Measurements from ENCODE around the gene SACM1L.
"Not testable (repeated sequence)": the region's sequence is repeated elsewhere in the genome, so short reads cannot be mapped to it uniquely, and the experiment has no call there.

The SACM1L gene

DNA sequence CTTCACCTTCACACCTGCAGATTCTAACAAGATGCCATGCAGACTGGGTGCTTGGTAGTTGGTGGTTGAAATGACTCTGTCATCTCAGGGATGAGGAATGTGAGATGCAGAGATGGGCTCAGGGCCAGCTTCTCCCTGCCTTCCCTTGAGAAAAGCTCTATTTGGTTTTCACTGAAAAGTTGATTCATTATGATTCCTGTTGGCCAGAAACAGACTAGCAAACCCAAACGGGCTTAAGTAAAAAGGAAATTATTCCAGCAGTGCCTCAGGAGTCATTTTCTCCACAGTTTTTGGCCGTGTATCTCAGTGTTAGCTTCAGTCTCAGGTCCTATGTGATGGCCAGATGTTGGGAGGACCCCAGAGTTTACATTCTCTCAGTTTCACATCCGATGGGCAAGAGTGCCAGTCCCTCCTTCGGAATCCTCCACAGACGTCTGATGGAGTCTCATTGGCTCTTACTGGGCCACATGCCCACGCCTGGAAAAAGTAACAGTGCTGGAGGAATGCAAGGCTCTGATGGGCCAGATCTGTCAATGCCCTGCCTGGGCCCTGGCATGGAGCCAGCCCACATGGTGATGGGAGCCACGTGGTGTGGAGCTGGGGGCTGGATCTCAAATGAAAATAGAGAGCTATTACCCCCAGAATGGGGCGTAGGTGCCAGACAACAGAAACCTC is 22.3 kb upstream of the SACM1L start:
- in situ Hi-C loops (cut with MboI; ENCODE audit: low sequenced_read_pairs): loop anchor here (10.0 kb wide), 2 partner anchors 142 to 632 kb away; no protein-coding TSS in a partner anchor

DNA sequence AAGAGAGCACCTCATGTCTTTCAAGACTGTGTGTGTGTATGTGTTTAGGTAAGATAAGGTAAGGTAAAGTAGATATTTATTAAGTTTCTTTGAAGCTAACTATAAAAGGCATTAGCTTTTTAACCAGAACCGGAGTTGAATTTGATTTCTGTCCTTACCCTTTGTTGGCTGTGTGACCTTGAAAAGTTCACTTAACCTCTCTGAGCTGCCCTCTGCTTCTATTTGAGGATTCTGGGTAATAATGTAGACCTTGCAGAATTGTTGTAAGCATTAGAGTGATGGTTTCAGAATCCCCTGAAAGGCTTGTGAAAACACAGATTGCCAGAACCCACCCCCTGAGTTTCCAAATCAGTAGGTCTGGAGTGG is 21.6 kb upstream of the SACM1L start:
- in situ Hi-C loops (cut with MboI; ENCODE audit: low sequenced_read_pairs): loop anchor here (10.0 kb wide), 2 partner anchors 143 to 633 kb away; no protein-coding TSS in a partner anchor

DNA sequence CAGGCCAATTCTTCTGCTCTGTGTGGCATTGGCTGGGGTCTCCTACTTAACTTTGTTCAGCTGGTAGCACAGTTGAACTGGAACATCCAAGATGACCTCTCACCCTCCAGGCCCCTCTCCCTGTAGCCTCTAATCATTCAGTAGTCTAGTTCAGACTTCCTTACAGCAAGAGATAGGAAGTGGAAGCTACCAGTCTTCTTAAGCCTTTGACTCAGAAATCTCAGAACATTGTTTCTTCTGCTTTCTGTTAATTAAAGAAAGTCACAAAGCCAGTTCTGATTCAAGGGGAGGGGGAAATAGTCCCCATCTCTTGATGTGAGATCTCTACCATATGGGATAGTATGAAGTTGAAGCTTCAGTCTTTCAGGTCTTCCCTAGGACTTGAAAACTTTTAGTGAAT is 18.8 kb upstream of the SACM1L start:
- in situ Hi-C loops (cut with MboI; ENCODE audit: low sequenced_read_pairs): no loop called here

DNA sequence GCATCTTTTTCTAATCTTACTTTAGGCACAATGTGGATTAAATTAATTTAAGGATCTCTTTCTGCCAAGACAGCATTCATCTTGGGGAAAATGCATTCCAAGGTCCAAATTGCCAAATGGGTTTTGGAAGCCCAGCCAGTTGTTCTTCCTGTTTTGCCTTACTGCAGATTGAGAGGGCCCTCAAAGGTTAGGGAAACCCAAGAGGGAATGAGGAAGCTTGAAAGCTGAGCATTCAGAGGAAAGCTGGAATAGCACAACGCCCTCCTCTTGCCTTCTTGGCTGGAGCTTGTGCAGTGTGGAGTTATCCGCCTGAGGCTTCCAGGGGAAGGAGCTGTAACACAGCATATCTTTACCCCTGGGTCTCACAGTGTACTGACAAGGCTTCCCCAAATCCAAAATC is 18.2 kb upstream of the SACM1L start:
- in situ Hi-C loops (cut with MboI; ENCODE audit: low sequenced_read_pairs): no loop called here

DNA sequence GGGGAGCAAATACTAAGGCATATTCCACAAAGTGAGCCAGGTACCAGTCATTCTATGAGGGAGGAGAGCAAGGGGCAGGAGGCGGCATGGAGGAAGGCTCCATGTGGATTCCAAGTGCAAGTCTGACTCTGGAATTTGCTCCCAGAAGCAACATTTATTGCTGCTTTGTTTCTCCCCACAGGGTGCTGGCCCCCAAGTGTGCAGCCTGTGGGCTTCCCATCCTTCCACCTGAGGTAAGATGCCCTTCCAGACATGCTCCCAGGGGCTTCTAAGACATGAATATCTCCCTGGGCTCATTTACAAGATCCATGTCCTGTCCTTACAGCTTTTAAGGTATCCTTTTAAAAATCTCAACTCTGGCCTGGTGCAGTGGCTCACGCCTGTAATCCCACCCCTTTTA is 15.9 kb upstream of the SACM1L start:
- in situ Hi-C loops (cut with MboI; ENCODE audit: low sequenced_read_pairs): no loop called here

DNA sequence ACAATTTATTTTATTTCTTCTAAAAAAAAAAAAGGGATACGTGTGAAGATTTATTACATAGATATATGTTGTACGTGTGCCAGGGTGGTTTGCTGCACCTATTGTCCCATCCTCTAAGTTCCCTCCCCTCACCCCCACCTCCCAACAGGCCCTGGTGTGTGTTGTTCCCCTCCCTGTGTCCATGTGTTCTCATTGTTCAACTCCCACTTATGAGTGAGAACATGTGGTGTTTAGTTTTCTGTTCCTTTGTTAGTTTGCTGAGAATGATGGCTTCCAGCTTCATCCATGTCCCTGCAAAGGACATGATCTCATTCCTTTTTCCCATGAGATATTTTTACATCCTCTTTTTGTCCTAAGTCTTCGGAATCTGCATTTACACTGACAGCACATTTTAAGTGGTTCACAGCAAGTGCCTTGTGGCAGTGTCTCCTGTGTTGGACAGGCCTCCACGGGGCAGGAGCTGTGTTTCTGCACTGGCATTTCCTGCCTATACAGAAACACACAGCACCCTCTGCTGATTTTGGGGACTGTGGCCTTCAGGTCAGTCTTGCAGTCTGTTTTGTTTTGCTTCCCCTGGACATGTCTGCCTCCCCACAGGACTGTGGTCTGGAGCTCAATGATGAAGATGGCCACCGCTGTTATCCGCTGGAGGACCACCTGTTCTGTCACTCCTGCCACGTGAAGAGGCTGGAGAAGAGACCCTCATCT is 12.7 kb upstream of the SACM1L start:
- in situ Hi-C loops (cut with MboI; ENCODE audit: low sequenced_read_pairs): no loop called here

DNA sequence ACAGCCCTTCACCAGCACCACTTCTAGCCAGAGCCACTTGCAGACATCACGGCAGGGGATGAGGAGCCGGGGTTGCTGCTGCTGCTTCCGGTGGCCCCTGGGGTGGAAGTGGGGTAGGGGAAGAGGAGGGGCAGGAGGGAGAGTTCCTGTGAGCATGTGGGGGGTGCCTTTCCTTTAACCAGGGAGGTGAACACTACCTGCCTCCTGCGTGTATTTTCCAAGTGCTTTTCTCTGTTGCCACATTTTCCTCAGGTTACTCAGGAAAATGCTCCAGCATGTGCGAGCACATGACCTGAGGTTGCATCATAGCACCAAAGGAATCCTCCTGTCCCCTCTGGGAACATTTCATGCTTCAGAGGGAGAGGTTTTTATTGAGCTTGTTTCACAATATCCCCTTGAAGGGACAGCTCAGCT is 12.2 kb upstream of the SACM1L start:
- in situ Hi-C loops (cut with MboI; ENCODE audit: low sequenced_read_pairs): no loop called here

DNA sequence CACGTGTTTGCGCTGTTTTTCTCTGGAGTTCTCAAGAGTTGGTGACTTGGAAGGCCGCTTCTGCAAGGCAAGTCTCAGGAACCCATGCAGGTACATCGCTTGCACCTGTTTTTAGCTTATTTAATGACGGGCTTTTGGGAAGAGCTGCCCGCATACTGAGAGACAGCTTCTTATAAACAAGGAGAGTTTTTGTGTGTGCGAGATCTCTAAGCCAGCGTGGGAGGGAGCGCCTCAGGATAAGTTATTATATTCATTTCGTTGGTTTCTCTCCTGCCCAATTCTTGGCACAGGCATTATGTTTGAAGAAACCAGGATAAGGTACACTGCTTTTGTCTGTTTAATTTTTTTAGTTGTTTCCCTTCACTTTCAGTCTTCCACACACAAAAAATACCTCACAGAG is 11.4 kb upstream of the SACM1L start:
- in situ Hi-C loops (cut with MboI; ENCODE audit: low sequenced_read_pairs): no loop called here

DNA sequence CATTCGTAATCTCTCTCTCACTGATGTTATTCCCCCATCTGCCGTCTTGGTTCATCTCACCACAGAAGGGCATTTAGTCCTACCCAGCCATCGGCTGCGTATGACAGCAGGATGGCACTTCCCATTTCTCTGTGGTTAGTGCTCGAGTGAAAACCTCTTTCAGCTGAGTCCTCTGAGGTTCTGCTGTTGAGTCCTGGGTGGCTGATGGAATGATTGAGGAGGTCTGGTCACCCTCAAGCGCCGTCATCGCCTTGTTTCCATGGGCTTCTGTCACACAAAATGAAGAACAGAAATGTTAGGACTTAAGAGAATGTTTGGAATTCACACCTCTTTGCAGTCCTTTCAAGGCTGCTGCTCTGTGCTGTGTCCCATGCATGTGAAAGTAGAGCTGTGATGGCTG is 9.4 kb upstream of the SACM1L start:
- in situ Hi-C loops (cut with MboI; ENCODE audit: low sequenced_read_pairs): no loop called here

DNA sequence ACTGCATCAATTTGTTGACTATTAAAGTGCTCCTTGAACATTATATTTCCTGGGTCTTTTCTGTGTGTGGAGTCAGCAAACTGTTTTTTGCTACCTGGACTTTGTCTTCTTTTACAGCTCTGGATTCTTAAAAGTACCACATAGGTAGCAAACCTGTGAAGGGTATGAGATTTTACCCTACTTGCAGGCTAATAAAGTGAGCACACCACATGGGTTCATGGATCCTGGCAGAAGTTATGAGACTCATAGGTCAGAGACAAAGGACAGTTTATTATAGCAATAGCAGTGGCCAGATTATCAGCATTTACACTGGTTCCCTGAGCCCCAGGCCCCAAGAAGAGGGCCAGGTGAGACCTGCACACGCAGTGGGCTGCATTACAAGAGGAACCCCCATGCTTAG is 8.0 kb upstream of the SACM1L start:
- in situ Hi-C loops (cut with MboI; ENCODE audit: low sequenced_read_pairs): no loop called here

DNA sequence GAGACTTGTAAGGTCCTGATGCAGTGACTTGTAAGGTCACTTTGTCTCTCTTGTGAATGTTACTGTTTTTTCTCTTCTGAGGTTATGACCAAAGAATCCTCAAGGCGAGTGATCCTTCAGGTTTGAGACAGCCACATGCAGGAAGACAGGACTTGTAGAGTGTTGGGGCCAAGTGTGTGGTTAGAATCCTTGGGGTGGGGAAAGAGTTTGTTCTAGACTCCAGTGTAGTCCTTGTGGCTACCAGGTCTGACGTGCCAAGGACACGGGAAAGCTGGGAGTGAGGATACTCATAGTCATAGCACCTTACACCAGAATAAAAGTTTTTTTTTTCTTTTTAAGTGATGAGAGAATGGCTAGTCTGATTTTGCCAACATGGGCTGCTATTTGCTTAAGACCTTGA is 7.3 kb upstream of the SACM1L start:
- in situ Hi-C loops (cut with MboI; ENCODE audit: low sequenced_read_pairs): no loop called here

DNA sequence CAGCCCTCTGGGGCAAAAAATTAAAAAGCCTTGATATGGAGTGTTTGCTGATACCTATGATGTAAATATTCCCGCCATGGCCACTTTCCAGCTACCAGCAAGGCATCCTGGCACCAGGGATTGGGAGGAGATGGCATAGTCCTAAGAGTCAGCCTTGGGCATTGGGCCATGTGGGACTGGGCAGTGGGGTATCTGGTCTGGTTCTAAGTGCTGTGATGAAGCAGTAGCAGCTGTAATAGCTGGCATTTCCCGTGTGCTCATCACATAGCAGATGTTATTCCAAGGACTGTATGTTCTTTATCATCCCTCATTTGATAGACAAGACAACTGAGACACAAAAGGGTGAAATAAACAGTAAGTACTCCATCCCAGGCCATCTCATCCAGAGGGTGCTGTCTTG is 6.9 kb upstream of the SACM1L start:
- in situ Hi-C loops (cut with MboI; ENCODE audit: low sequenced_read_pairs): no loop called here

DNA sequence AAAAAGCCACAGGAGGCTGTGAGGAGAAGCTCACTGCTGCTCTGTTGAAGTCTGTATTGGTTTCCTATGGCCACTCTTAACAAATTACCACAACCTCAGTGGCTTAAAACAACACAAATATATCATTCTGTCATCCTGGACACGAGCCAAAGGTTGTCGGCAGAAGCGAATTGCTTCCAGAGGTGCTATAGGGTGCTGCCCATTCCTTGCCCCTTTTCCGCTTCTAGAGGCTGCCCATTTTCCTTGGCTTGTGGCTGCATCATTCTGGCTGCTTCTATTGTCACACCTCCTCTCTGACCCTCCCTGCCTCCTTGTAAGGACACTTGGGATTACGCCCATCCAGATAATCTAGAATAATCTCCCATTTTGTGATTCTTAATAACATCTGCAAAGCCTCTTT is 6.4 kb upstream of the SACM1L start:
- in situ Hi-C loops (cut with MboI; ENCODE audit: low sequenced_read_pairs): no loop called here

DNA sequence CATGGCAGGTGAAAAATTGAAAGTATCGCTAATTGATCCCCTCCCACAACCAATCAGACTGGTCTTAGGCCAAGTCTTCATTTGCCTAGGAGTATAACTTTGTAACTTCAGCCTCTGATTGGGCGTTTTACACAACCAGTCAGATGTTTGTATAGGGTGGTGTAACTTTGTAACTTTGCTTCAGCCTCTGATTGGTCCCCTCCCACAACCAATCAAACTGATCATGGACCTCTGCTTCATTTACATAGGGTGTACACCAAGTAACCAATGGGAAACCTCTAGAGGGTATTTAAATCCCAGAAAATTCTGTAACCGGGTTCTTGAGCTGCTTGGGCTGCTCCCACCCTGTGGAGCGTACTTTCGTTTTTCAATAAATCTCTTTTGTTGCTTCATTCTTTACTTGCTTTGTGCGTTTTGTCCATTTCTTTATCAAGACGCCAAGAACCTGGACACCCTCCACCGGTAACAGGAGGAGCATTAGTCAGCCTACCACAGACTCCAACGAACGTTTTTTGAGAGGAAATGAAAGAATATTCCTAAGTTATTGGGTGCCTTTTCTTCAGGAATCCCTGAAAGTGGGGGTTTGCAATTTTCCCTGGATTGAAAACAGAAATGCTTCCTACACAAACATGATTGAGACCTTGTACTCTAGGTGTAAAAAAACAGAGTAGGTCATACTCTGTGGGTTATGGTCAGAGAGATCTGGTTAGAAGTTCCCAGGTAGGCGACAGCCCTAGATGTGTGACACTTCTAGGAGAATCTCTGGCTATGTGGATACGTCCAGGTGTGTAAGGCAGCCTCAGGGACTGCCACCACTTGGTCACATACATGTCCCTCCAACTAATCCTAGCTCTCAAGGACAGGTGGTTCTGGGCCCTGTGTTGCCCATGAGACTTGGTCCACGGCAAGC is 5.5 kb upstream of the SACM1L start:
- in situ Hi-C loops (cut with MboI; ENCODE audit: low sequenced_read_pairs): no loop called here

DNA sequence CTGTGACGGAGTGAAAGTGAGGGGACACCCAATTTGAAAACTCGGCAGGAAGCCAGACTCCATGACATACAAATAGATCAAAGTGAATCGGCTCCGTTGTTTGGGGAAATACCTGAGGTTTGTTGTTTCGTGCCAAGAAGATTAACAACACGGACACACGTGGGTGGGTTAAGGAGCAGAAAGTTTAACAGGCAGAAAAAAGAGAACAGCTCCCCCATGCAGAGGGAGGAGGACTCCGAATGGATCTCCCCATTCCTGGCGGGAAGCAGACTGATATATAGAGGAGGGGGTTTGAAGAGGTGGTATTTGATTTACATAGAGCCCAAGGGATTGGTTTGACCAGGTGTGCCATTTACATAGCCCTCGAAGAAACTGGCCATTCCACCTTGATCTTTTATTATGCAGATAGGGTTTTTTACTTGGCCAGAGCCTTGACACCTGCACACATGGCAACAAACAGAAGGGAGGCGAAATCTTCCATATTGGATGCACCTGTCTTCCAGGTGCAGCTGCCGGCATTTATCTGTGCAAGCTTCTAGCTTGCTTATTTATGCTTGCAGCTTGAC is 4.8 kb upstream of the SACM1L start:
- in situ Hi-C loops (cut with MboI; ENCODE audit: low sequenced_read_pairs): no loop called here

DNA sequence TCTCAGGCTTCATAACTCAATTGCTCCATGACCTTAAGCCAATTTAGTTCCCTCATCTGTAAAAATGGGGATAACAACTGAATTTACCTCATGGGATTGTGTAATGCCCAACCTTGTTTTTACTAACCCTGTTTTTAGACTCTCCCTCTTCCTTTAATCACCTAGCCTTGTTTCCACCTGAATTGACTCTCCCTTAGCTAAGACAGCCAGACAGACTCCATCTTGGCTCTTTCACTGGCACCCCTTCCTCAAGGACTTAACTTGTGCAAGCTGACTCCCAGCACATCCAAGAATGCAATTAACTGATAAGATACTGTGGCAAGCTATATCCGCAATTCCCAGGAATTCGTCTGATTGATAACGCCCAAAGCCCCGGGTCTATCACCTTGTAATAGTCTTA is 3.5 kb upstream of the SACM1L start:
- in situ Hi-C loops (cut with MboI; ENCODE audit: low sequenced_read_pairs): not testable (repeated sequence)

DNA sequence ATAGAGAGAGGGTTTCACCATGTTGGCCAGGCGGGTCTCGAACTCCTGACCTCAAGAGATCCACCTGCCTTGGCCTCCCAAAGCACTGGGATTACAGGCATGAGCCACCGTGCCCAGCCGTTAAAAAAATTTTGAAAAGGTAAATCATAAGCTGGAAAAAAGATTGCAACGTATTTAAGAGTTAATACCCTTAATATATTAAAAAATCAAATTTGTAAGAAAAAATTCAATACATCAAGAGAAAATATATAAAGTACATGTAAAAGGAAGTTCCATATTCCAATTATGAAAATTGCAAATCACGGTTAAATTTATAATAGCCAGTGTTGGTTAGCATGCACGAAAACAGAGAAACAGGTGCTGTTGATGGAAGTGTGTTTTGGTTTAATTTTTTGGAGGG is 2.3 kb upstream of the SACM1L start:
- in situ Hi-C loops (cut with MboI; ENCODE audit: low sequenced_read_pairs): no loop called here

DNA sequence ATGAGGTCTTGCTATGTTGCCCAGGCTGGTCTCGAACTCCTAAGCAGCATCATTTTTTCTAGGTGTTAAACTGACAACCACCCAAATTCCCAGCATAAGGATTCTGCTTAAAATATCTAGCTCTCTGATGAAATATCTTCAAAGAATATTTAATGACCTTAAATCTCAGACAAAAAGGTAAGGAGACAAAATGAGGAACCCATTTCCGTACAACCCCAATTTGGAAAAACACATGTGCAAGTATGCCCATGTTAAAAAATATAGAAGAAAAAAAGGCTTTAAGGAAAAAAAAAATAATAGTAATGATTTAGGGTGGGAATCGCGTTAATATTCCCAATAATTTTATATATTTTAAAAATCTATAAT is 1.4 kb upstream of the SACM1L start:
- in situ Hi-C loops (cut with MboI; ENCODE audit: low sequenced_read_pairs): no loop called here

DNA sequence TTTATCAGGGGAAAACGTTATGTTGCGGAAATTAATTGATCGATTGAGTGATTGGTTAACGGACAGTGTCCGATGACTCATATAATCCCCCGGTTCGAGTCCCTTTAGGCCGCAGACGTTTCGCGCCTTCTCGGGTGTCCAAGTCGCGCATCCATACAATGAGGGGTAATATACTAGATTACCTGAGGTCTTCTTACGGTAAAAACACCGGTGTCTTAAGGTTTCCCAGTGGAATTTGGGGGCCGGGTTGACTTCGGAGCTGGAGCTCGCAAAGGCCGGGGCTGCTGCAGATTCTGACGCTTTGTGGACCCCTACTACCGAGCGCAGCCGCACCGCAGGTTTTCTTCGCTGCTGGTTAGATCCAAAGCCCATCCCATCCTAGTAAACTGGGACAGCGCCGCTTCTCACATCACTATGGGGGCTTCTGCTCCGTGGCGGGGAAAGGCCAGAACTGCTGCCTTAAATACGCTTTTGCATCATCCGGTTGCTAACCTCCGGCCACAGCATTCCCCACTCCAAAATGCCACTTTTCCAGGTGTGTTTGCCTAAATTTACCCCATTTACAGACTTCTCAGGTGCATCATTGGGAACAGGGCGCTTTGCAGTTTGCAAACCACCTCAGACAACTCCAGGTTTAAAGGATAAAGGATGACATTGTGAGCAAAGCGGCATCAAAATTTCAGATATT is 858 bp upstream of the SACM1L start:
- in situ Hi-C loops (cut with MboI; ENCODE audit: low sequenced_read_pairs): no loop called here

DNA sequence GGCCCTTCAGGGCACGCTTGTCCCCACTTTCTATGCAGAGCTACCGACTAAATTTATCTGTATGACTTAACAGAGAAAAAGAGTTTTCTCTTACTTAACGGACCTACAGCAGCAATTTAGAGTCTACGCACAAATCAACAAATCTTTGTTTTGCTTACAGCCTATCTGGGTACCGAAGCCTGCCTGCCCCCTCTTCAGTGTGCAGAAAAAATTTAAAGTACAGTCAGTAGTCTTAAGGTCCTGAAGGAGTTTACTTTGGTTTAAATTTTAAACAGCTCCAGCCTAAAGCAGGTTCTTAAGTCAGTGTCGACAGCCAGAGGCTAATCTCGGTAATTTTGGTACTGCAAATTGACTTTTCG is 570 bp downstream of the SACM1L start:
- in situ Hi-C loops (cut with MboI; ENCODE audit: low sequenced_read_pairs): no loop called here

Data from HL-60/S4 treated with retinoic acid at 250 ng/mL for 4 days and 3 days (cell line).